Natural killer cell (primary cell): ENCODE data around the gene PDE4B. TPM values are rescaled to one million over a fixed set of nuclear protein-coding genes. Genes with fewer than 3 reads are reported as not detected.
"Not testable (repeated sequence)": the region's sequence is repeated elsewhere in the genome, so short reads cannot be mapped to it uniquely, and the experiment has no call there.

Experiments used
- ATAC-seq, 3 donors: fragments of 150-1000 bp in 2 of 3; fragments of 200-7000 bp in 1 of 3; cut with Tn5 transposase; 1 replicate in 1 of 3; 2 replicates in 2 of 3; pipeline ENCODE4 v1.10.0; 2021; ENCODE audit warnings: mild to moderate bottlenecking in 2 of 3, moderate library complexity in 2 of 3
- DNase-seq, 2 donors: peaks; one replicate each; pipeline versions ENCODE4 v3.0.0 to v3.0.0-alpha.2; 2013 to 2021; ENCODE audit warnings: mixed read lengths in 1 of 2
- H3K27ac ChIP-seq: one replicate; pipeline ENCODE4 v1.5.1; 2013; ENCODE audit warnings: mild to moderate bottlenecking, low read length
- H3K27me3 ChIP-seq: one replicate; pipeline ENCODE4 v1.6.1; 2013; ENCODE audit warnings: low read length; ENCODE audit not compliant: control insufficient read depth, insufficient read depth
- H3K36me3 ChIP-seq: one replicate; pipeline ENCODE4 v1.6.1; 2013; ENCODE audit warnings: low read length; ENCODE audit not compliant: control insufficient read depth, insufficient read depth
- H3K4me1 ChIP-seq: one replicate; pipeline ENCODE4 v1.6.1; 2013; ENCODE audit warnings: low read length; ENCODE audit not compliant: control insufficient read depth, insufficient read depth
- H3K4me3 ChIP-seq: one replicate; pipeline ENCODE4 v1.5.1; 2013; ENCODE audit warnings: low read length
- H3K9me3 ChIP-seq: one replicate; pipeline ENCODE4 v1.6.1; 2013; ENCODE audit warnings: low read length; ENCODE audit not compliant: control insufficient read depth, insufficient read depth
- H3K27ac Mint-ChIP-seq, 2 donors: one replicate each; pipeline ENCODE4 v1.8.0; 2022; ENCODE audit warnings: mild to moderate bottlenecking in 2 of 2, mixed read lengths in 2 of 2, moderate library complexity in 1 of 2
- H3K27me3 Mint-ChIP-seq, 2 donors: one replicate each; pipeline ENCODE4 v1.8.0; 2022; ENCODE audit warnings: low read depth in 2 of 2, mixed read lengths in 2 of 2
- H3K36me3 Mint-ChIP-seq: one replicate; pipeline ENCODE4 v1.8.0; 2022; ENCODE audit warnings: mixed read lengths
- H3K4me1 Mint-ChIP-seq, 2 donors: one replicate each; pipeline ENCODE4 v1.8.0; 2022; ENCODE audit warnings: mixed read lengths in 2 of 2
- H3K4me3 Mint-ChIP-seq: one replicate; pipeline ENCODE4 v1.8.0; 2022; ENCODE audit warnings: mild to moderate bottlenecking, moderate library complexity, mixed read lengths
- H3K9me3 Mint-ChIP-seq, 2 donors: one replicate each; pipeline ENCODE4 v1.8.0; 2022; ENCODE audit warnings: mixed read lengths in 2 of 2
- WGBS: methylation state at CpG from one replicate; pipeline ENCODE4 v1.1.7; 2013; ENCODE audit warnings: missing lambda C conversion rate; ENCODE audit not compliant: insufficient coverage; 5-methylcytosine and 5-hydroxymethylcytosine counted together
- intact Hi-C: fragments of 100-400 bp; cut with micrococcal nuclease; formaldehyde crosslinking; loops from one replicate; pipeline ENCODE4 v1.14.2; 2022
- total RNA-seq, 4 donors: library from RNA; stranded (reverse); fragments of 120-200 nt in 1 of 4; gene quantifications; one replicate each; pipeline versions ENCODE4 v1.2.3 to v1.2.4, GENCODE V29; 2013 to 2022
- TF ChIP-seq, protein P1 (sequence below): fragments of 200-600 bp; IDR thresholded peaks from one replicate; pipeline ENCODE4 v1.8.0; 2022; ENCODE audit warnings: antibody characterized with exemption

PDE4B gene
- total RNA-seq, 3 donors from 2014 or later (not counting 1 experiment from before 2014, with no cell fraction given): 18.0 to 42.4 (median 25.5) TPM

DNA sequence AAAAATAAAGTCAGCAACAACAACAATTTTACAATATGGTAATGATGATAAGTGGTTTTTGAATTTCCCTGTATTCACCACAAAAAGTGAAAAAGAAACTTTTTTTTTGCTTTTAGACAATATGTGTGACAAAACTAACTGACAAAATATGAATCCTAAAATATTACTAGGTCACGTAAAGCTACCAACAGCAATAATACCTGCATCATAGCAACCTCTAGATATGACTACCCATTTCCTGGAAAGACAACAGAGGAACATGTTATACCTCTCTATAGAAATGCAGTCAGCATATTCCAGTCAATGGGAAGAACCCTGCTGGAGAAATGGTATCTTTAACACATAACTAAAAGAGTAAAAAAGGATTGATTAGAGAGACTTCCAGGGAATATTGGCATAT lies 73.7 kb downstream of the PDE4B start:
- intact Hi-C loops: no loop called here

DNA sequence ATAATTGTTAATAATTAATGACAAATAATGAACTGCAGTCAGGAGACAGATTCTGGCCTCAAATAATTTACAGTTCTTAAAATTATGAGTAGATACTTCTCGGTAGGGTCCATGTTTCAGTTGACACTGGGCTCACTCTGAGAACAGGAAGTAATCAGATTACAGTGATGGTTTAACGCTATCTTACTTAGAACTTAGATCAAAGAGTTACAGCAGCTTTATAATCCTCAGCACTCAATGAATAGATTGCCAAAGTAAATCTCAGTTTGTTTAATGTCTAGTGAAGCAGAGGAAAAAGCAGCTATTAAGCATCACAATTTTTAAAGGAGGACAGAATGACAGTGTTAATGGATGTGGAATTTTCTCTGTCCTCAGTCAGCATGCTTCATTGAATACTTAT lies 79.6 kb downstream of the PDE4B start:
- H3K9me3 Mint-ChIP-seq: peaks cover 2 to 4% of the 10 kb centered on the region in 2 donors
- Histone ChIP-seq H3K27me3 (no peaks in the 10 kb centered on the region), H3K27ac (no peak overlapping the region), H3K4me1 (no peaks in the 10 kb centered on the region), H3K9me3 (no peaks in the 10 kb centered on the region), H3K36me3 (no peaks in the 10 kb centered on the region), H3K4me3 (no peak overlapping the region)
- 13% methylated on average over 1 of the region's 2 CpGs for WGBS
- H3K36me3 Mint-ChIP-seq: no peaks in the 10 kb centered on the region
- ATAC-seq (no peak), DNase-seq (no peak)
- H3K4me3 Mint-ChIP-seq: no peak overlapping the region
- no peaks in the 10 kb centered on the region for H3K4me1 Mint-ChIP-seq
- H3K27me3 Mint-ChIP-seq: no peaks in the 10 kb centered on the region
- no peak overlapping the region for H3K27ac Mint-ChIP-seq
- TF ChIP-seq, protein P1, sequence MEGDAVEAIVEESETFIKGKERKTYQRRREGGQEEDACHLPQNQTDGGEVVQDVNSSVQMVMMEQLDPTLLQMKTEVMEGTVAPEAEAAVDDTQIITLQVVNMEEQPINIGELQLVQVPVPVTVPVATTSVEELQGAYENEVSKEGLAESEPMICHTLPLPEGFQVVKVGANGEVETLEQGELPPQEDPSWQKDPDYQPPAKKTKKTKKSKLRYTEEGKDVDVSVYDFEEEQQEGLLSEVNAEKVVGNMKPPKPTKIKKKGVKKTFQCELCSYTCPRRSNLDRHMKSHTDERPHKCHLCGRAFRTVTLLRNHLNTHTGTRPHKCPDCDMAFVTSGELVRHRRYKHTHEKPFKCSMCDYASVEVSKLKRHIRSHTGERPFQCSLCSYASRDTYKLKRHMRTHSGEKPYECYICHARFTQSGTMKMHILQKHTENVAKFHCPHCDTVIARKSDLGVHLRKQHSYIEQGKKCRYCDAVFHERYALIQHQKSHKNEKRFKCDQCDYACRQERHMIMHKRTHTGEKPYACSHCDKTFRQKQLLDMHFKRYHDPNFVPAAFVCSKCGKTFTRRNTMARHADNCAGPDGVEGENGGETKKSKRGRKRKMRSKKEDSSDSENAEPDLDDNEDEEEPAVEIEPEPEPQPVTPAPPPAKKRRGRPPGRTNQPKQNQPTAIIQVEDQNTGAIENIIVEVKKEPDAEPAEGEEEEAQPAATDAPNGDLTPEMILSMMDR: no peak
- intact Hi-C loops: no loop called here

More for the DNA sequence above, 73.7 kb downstream of the PDE4B start:
- TF ChIP-seq, protein P1: no peak
- H3K4me1 Mint-ChIP-seq: no peaks in the 10 kb centered on the region
- no peak overlapping the region for H3K27ac Mint-ChIP-seq
- no peaks in the 10 kb centered on the region for H3K4me1 ChIP-seq
- H3K27me3 ChIP-seq: no peaks in the 10 kb centered on the region
- ATAC-seq (no peak), DNase-seq (no peak)
- no peaks in the 10 kb centered on the region for H3K36me3 ChIP-seq
- H3K9me3 Mint-ChIP-seq: peaks cover 6 to 12% of the 10 kb centered on the region in 2 donors
- H3K27ac ChIP-seq: no peak overlapping the region
- no peak overlapping the region for H3K4me3 ChIP-seq
- H3K9me3 ChIP-seq: no peaks in the 10 kb centered on the region
- WGBS: 62% methylated on average over 1 of the region's 1 CpG
- H3K4me3 Mint-ChIP-seq: no peak overlapping the region
- H3K36me3 Mint-ChIP-seq: peaks cover 5% of the 10 kb centered on the region
- no peaks in the 10 kb centered on the region for H3K27me3 Mint-ChIP-seq

DNA sequence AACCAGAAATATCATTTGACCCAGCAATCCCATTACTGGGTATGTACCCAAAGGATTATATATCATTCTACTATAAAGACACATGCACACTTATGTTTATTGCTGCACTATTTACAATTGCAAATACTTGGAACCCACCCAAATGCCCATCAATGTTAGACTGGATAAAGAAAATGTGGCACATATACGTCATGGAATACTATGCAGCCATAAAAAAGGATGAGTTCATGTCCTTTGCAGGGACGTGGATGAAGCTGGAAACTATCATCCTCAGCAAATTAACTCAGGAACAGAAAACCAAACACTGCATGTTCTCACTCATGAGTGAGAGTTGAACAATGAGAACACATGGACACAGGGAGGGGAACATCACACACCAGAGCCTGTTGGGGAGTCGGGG lies 85.6 kb downstream of the PDE4B start:
- WGBS: 100% methylated on average over 2 of the region's 3 CpGs
- H3K27ac ChIP-seq, H3K27ac Mint-ChIP-seq, H3K4me3 ChIP-seq, H3K27me3 ChIP-seq, H3K9me3 ChIP-seq, DNase-seq, H3K27me3 Mint-ChIP-seq, H3K4me1 ChIP-seq, H3K36me3 Mint-ChIP-seq, H3K36me3 ChIP-seq, H3K9me3 Mint-ChIP-seq, ATAC-seq, intact Hi-C loops, H3K4me1 Mint-ChIP-seq, H3K4me3 Mint-ChIP-seq: not testable (repeated sequence)

DNA sequence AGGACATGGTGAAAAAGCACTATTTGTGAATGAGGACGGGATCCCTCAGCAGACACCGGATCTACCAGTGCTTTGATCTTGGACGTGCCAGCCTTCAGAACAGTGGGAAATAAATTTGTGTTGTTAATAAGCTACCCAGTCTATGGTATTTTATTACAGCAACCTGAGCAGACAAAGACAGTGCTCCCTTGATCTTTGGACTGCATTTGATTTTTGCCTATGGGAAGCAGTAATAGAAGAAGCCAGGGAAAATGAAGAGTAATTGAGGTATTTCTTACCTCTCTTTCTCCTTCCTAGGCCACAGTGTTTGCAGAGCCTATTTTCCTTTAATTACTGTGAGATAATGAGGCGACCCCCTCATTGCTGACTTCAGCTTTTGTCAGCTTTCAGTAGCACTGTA lies 87.9 kb downstream of the PDE4B start:
- Mint-ChIP-seq H3K27me3 (no peaks in the 10 kb centered on the region), H3K36me3 (no peaks in the 10 kb centered on the region), H3K4me3 (no peak overlapping the region), H3K27ac (no peak overlapping the region), H3K9me3 (peaks cover 0 to 2% of the 10 kb centered on the region in 2 donors), H3K4me1 (no peaks in the 10 kb centered on the region)
- Histone ChIP-seq H3K36me3 (no peaks in the 10 kb centered on the region), H3K27ac (no peak overlapping the region), H3K4me3 (no peak overlapping the region), H3K9me3 (no peaks in the 10 kb centered on the region), H3K4me1 (no peaks in the 10 kb centered on the region), H3K27me3 (no peaks in the 10 kb centered on the region)
- DNase-seq (no peak), ATAC-seq (no peak)
- TF ChIP-seq, protein P1: no peak
- intact Hi-C loops: no loop called here
- WGBS: 85% methylated on average over 4 of the region's 4 CpGs
